Brain microvascular endothelial cell (primary cell): ENCODE results near the gene ADSS2.
A peak's percentile ranks its signal among the peaks of the same experiment; 100 is the strongest.

ENCODE experiments used
- DNase-seq: peaks from one replicate; pipeline ENCODE4 v3.0.0-alpha.2; 2020
- H3K27ac ChIP-seq: fragments of 250-450 bp; sonication (Bioruptor Pico); 2 replicates; pipeline ENCODE4 v1.5.1; 2020; ENCODE audit warnings: mild to moderate bottlenecking, moderate library complexity
- H3K27me3 ChIP-seq: fragments of 250-450 bp; sonication (Bioruptor Pico); replicated peaks from 2 replicates; pipeline ENCODE4 v1.5.1; 2020; ENCODE audit warnings: mild to moderate bottlenecking
- H3K36me3 ChIP-seq: fragments of 250-450 bp; sonication (Bioruptor Pico); replicated peaks from 2 replicates; pipeline ENCODE4 v1.5.1; 2020; ENCODE audit warnings: mild to moderate bottlenecking
- H3K4me3 ChIP-seq: 2 replicates; pipeline ENCODE4 v1.5.1; 2011; ENCODE audit warnings: low read depth, mild to moderate bottlenecking, control low read depth, low read length, moderate library complexity
- CTCF ChIP-seq: IDR thresholded peaks from 2 replicates; pipeline ENCODE4 v1.5.1; 2011; ENCODE audit warnings: low read depth, mild to moderate bottlenecking, moderate library complexity, low read length, control low read depth, inconsistent platforms; ENCODE audit errors: missing control alignments
- in situ Hi-C: cut with HindIII; loops from 2 replicates; pipeline ENCODE4 v1.10.0; 2017; ENCODE audit warnings: low sequenced_read_pairs, low pct_ligation_motif_present

The ADSS2 gene

GRCh38 chr1:244456586-244456985 is 4.9 kb upstream of the ADSS2 start:
- TF ChIP-seq CTCF, result no peak
- no peak overlapping the region for H3K27ac ChIP-seq
- in situ Hi-C loops, result no loop called here
- DNase-seq, result no peak
- no peak overlapping the region for H3K4me3 ChIP-seq
- no peaks in the 10 kb centered on the region for H3K27me3 ChIP-seq
- no peaks in the 10 kb centered on the region for H3K36me3 ChIP-seq

- Histone ChIP-seq H3K36me3 (no peaks in the 10 kb centered on the region), H3K4me3 (no peak overlapping the region), H3K27ac (no peak overlapping the region), H3K27me3 (no peaks in the 10 kb centered on the region)
- in situ Hi-C loops, result no loop called here
- no peak for TF ChIP-seq CTCF
- no peak for DNase-seq
These were observed 2.7 kb upstream of the ADSS2 start for GRCh38 chr1:244454412-244454811.

GRCh38 chr1:244451951-244452795 is 464 bp upstream of the ADSS2 start:
- no peak overlapping the region for H3K27ac ChIP-seq
- in situ Hi-C loops, result no loop called here
- H3K27me3 ChIP-seq, result no peaks in the 10 kb centered on the region
- no peaks in the 10 kb centered on the region for H3K36me3 ChIP-seq
- peak overlapping the region; percentile 91 for H3K4me3 ChIP-seq
- DNase-seq, result peak; percentile 98
- peak; percentile 36 for TF ChIP-seq CTCF

GRCh38 chr1:244450597-244451538 is 841 bp downstream of the ADSS2 start:
- TF ChIP-seq CTCF, result no peak
- peak overlapping the region; percentile 91 for H3K4me3 ChIP-seq
- peak; percentile 70 for DNase-seq
- H3K36me3 ChIP-seq, result no peaks in the 10 kb centered on the region
- H3K27me3 ChIP-seq, result no peaks in the 10 kb centered on the region
- in situ Hi-C loops, result no loop called here
- H3K27ac ChIP-seq, result peak overlapping the region; percentile 86

GRCh38 chr1:244449936-244450508 is 1.7 kb downstream of the ADSS2 start:
- no peak for TF ChIP-seq CTCF
- in situ Hi-C loops, result no loop called here
- DNase-seq, result no peak

More at GRCh38 chr1:244449936-244450508, 1.7 kb downstream of the ADSS2 start:
- H3K27me3 ChIP-seq, result no peaks in the 10 kb centered on the region
- H3K4me3 ChIP-seq, result peak overlapping the region; percentile 91
- no peaks in the 10 kb centered on the region for H3K36me3 ChIP-seq
- peak overlapping the region; percentile 86 for H3K27ac ChIP-seq
